ENCODE results near the gene SDSL. TPM values are rescaled to one million over a fixed set of nuclear protein-coding genes. Genes with fewer than 3 reads are reported as not detected.

Gene SDSL
- total RNA-seq, 4 donors from 2014 or later: 0.46 to 1.8 (median 1.4) TPM; not detected in 1

GRCh38 chr12:113470871-113471618 is 48.9 kb downstream of the SDSL start:
- no peak for DNase-seq (ENCODE audit: low spot score in 2 of 2)
- intact Hi-C loops (cut with DNase I; ENCODE audit: low total_unique reads): no loop called here
- no peak overlapping the region for H3K4me3 ChIP-seq (ENCODE audit: low read depth, poor library complexity, severe bottlenecking)
- TF ChIP-seq POLR2A (IDR thresholded peaks at IDR 0.05): no peak
- no peak for TF ChIP-seq CTCF (IDR thresholded peaks at IDR 0.05)
- 1 to 2% methylated on average over 35 to 49 of the region's 53 CpGs for WGBS, 2 donors

GRCh38 chr12:113471619-113472171 is 49.5 kb downstream of the SDSL start, which contains the start of gene LHX5:
Gene LHX5, minus strand, starts transcription at chr12:113471871. Its CDS starts 373 bp downstream, at chr12:113471498.
- no peak for DNase-seq (ENCODE audit: low spot score in 2 of 2)
- TF ChIP-seq CTCF (IDR thresholded peaks at IDR 0.05): no peak
- no peak for TF ChIP-seq POLR2A (IDR thresholded peaks at IDR 0.05)
- intact Hi-C loops (cut with DNase I; ENCODE audit: low total_unique reads): no loop called here
- WGBS, 2 donors: 3% methylated on average over 24 to 43 of the region's 43 CpGs
- no peak within 1 kb of the TSS for H3K4me3 ChIP-seq (ENCODE audit: low read depth, poor library complexity, severe bottlenecking)

GRCh38 chr12:113472191-113473121 is 50.3 kb downstream of the SDSL start:
- TF ChIP-seq CTCF (IDR thresholded peaks at IDR 0.05) (no peak), POLR2A (IDR thresholded peaks at IDR 0.05) (no peak)
- intact Hi-C loops (cut with DNase I; ENCODE audit: low total_unique reads): no loop called here
- WGBS, 2 donors: 1 to 6% methylated on average over 34 to 48 of the region's 51 CpGs
- no peak for DNase-seq (ENCODE audit: low spot score in 2 of 2)
- no peak overlapping the region for H3K4me3 ChIP-seq (ENCODE audit: low read depth, poor library complexity, severe bottlenecking)

GRCh38 chr12:113473400-113473799 is 51.2 kb downstream of the SDSL start:
- no peak for DNase-seq (ENCODE audit: low spot score in 2 of 2)
- WGBS, 2 donors: 15 to 27% methylated on average over 6 of the region's 6 CpGs
- no peak overlapping the region for H3K4me3 ChIP-seq (ENCODE audit: low read depth, poor library complexity, severe bottlenecking)
- intact Hi-C loops (cut with DNase I; ENCODE audit: low total_unique reads): no loop called here
- TF ChIP-seq CTCF (IDR thresholded peaks at IDR 0.05) (no peak), POLR2A (IDR thresholded peaks at IDR 0.05) (no peak)

- H3K4me3 ChIP-seq (ENCODE audit: low read depth, poor library complexity, severe bottlenecking): no peak overlapping the region
- DNase-seq (ENCODE audit: low spot score in 2 of 2): no peak
- no peak for TF ChIP-seq POLR2A (IDR thresholded peaks at IDR 0.05)
- no peak for TF ChIP-seq CTCF (IDR thresholded peaks at IDR 0.05)
- 3% methylated on average over 9 of the region's 9 CpGs for WGBS, 2 donors
- intact Hi-C loops (cut with DNase I; ENCODE audit: low total_unique reads): no loop called here
These were observed 51.8 kb downstream of the SDSL start for GRCh38 chr12:113473942-113474341.
